NCI-H524 (cell line): Measurements from ENCODE around the gene KRT36.
A peak's percentile ranks its signal among the peaks of the same experiment; 100 is the strongest.

Source experiments
- DNase-seq, 2 experiments: peaks; one replicate each; lab custom pipeline; 2025; lab: John Stamatoyannopoulos, UW

The KRT36 gene

DNA sequence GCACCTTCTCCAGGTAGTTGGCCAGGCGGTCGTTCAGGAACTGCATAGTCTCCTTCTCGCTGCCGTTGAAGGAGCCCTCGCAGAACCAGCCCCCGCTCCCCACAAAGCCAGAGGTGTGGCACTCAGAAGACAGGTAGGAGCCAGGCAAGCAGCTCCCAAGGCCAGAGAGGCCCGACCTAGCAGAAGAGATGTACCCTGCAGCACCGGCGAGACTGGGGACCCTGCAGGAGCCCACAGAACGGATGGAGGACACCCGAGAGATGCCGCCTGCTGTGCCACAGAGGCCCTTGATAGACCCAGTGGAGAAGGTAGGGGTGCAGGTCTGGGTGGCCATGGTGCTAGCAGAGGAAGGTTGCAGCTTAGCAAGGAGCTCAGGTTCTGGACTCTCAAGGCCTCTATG lies at the start of gene KRT36:
TSS of gene KRT36 (minus strand) at position 380 of the 400 bp plus-strand sequence. CDS start at position 334, 46 bp downstream.
- DNase-seq, result no peak

- DNase-seq, result no peak
These were observed 49.4 kb upstream of the KRT36 start for GRCh38 chr17:41539071-41539492.

- no peak for DNase-seq
These were observed 48.9 kb upstream of the KRT36 start for GRCh38 chr17:41538565-41538991.

DNA sequence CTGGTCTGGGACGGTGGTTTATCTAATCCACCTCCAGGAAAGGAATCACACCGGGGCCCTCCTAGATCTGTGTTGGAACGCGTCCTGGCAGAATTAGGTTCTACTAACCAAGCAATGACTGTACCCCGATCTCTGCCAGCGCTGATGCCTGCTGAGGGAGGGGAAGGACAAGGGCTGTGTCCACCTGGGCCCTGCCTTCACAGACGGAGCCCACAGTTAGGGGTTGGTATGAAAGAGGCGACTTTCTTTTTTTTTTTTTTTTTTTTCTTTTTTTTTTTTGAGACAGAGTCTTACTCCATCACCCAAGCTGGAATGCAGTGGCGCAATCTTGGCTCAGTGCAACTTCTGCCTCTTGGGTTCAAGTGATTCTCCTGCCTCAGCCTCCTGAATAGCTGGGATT lies 48.3 kb upstream of the KRT36 start:
- no peak for DNase-seq

GRCh38 chr17:41537614-41537954 lies 47.9 kb upstream of the KRT36 start:
- DNase-seq, result no peak

- no peak for DNase-seq
These were observed 47.3 kb upstream of the KRT36 start for GRCh38 chr17:41536741-41537613.

GRCh38 chr17:41535764-41536481 lies 46.2 kb upstream of the KRT36 start:
- no peak for DNase-seq

GRCh38 chr17:41534899-41535546 lies 45.3 kb upstream of the KRT36 start:
- no peak for DNase-seq

- no peak for DNase-seq
These were observed 43.9 kb upstream of the KRT36 start for GRCh38 chr17:41533613-41534012.

DNA sequence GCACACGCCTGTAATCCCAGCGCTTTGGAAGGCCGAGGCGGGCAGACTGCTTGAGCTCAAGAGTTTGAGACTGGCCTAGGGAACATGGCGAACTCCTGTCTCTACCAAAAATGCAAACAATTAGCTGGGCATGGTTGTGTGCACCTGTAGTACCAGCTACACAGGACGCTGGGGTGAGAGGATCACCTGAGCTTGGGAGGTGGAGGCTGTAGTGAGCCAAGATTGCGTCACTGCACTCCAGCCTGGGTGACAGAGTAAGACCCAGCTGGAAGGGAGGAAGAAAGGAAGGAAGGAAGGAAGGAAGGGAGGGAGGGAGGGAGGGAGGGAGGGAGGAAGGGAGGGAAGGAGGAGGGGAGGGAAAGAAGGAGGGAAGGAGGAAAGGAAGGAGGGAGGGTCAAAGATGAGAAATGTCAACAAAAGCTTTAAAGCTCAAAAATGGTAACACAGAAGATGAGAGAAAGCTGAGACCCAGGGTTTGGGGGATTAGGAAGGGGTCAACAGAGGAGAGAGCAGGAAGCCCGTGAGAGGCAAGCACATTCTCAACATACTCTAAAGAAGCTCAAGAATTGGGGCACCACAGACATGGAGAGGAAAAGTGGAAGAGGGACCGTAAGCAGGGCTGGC lies 43.3 kb upstream of the KRT36 start:
- DNase-seq, result no peak

DNA sequence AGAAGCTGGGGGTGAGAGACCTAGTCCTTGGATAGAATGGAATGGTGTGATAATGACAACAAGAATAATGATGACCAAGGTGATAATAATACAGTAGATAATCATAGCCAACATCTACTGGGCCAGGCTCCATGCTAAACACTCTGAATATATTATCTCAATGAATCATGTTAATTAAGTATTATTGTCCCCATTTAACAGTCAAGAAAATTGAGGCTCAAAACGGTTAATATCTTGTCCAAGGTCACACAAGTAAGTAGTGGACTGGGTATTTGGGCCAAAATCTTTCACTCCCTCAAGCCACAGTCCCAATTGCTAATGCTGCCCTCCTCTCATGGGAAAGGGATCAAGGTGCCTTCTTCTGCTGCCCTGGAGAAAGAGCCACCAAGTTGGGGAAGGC lies 42.3 kb upstream of the KRT36 start:
- DNase-seq, result no peak

DNA sequence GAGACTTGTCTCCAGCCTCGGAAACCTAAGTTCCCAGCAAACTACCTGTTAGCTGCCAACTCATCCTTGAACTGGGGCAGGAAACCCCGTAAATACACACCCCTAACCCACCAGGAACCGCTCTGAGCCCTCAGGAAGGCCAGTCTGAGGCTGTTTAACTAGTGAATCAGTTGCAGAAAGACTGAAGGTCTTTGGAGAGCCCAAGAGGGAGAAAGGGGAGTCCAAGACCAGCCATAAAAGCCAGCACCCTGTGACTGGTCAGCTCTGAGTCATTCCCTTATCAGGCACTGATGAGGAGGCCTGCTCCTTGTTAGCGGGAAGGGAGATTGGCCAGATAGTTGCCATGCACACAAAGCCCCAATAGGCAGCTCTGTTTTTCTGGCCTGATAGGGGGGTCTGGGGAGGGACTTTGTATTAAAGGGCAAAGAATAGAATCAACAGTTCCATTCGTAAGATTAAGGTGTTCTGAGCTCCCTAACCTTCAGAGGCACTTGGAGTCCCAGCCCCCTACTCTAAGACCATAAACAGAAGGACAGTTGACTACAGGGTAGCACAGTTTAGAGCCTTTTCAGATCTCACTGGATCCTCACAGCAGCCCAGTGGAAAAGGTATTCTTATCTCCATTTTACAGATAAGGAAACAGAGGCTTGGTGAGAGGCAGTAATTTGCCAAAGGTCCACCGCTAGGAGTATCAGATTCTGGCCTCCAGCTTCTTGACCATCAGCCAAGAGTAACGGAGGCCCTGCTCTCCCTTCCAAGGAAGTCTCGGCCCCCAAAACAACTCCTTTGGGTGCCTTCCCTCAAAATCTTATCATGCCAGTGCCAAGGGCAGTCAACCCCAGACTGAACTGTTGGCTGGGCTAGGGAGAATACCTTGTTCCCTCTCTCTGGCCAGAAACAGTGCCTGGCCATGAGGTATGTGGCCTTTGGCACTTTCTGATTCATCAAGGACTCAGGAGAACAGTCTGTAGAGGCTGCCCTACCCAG lies 40.6 kb upstream of the KRT36 start:
- no peak for DNase-seq

DNA sequence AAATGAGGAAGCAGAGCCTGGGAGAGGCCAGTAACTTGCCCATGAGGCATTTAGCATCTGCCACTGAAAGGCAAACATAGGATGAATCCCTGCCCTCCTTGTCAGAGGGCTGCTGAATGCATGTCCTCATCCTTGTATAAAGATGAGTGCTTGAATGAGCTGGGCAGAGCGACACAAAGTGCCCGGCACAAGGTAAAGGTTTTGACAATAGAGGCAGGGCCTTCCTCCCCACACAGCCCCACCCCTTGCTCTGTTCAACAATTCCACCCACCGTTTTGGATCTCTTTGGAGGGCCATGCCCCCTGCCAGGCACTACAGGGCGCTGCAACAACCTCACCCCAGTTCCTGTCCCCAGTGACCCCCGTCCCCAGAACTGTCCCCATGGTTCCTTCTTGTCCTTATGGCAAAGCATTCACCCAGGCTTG lies 39.8 kb upstream of the KRT36 start:
- no peak for DNase-seq

- DNase-seq, result no peak
These were observed 39.2 kb upstream of the KRT36 start for GRCh38 chr17:41528959-41529353.

GRCh38 chr17:41527063-41528023 lies 37.6 kb upstream of the KRT36 start:
- DNase-seq, result no peak

GRCh38 chr17:41524261-41524660 lies 34.6 kb upstream of the KRT36 start:
- DNase-seq, result no peak

- peak in 1 of 2 experiments; percentile 8 for DNase-seq
These were observed 34.1 kb upstream of the KRT36 start for GRCh38 chr17:41523787-41524186.

- no peak for DNase-seq
These were observed 33.5 kb upstream of the KRT36 start for GRCh38 chr17:41523225-41523593.

- no peak for DNase-seq
These were observed 32.9 kb upstream of the KRT36 start for GRCh38 chr17:41522301-41523224.
